Coronary artery (tissue), 2 donors: ENCODE data around the gene CRISP1.

ENCODE experiments used
- DNase-seq: peaks from one replicate; pipeline ENCODE4 v3.0.0-alpha.2; 2017; ENCODE audit warnings: low spot score
- H3K27ac ChIP-seq, 2 donors: fragments of 200-600 bp; sonication (generic); one replicate each; pipeline ENCODE4 v1.5.1; 2016 to 2019
- H3K4me3 ChIP-seq: fragments of 200-600 bp; sonication (generic); 2 replicates; pipeline ENCODE4 v1.5.1; 2016; ENCODE audit warnings: mild to moderate bottlenecking, moderate library complexity
- TF ChIP-seq, protein P1 (sequence below): fragments of 200-600 bp; sonication (generic); IDR thresholded peaks from one replicate; pipeline ENCODE4 v1.5.1; 2019; ENCODE audit warnings: antibody characterized with exemption

CRISP1 gene

DNA sequence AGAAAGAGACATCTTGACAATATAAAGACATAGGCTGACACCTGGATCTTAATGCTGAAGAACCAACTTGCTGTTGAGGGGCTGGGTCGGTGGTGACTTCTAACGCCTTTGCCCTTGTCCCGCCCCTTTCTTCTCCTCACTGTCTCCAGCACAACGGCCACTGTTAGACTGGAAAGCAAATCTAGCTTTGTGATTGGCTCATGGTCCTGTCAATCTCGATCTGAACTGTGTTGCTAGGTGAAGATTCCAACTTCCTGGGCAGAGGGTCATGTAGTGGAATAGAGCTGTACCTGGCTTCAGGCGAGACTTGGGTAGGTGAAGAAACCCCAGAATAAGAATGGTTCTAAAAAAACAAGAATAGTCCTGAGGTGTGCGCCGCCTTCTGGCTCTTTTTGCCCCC lies 79.2 kb downstream of the CRISP1 start, which contains the start of gene PGK2:
TSS of gene PGK2 (minus strand) at position 110 of the 400 bp plus-strand sequence. CDS start at position 12, 98 bp downstream.
- DNase-seq = no peak
- Histone ChIP-seq H3K4me3 (no peak within 1 kb of the TSS), H3K27ac (no peak within 1 kb of the TSS)
- TF ChIP-seq, protein P1, sequence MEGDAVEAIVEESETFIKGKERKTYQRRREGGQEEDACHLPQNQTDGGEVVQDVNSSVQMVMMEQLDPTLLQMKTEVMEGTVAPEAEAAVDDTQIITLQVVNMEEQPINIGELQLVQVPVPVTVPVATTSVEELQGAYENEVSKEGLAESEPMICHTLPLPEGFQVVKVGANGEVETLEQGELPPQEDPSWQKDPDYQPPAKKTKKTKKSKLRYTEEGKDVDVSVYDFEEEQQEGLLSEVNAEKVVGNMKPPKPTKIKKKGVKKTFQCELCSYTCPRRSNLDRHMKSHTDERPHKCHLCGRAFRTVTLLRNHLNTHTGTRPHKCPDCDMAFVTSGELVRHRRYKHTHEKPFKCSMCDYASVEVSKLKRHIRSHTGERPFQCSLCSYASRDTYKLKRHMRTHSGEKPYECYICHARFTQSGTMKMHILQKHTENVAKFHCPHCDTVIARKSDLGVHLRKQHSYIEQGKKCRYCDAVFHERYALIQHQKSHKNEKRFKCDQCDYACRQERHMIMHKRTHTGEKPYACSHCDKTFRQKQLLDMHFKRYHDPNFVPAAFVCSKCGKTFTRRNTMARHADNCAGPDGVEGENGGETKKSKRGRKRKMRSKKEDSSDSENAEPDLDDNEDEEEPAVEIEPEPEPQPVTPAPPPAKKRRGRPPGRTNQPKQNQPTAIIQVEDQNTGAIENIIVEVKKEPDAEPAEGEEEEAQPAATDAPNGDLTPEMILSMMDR = no peak

DNA sequence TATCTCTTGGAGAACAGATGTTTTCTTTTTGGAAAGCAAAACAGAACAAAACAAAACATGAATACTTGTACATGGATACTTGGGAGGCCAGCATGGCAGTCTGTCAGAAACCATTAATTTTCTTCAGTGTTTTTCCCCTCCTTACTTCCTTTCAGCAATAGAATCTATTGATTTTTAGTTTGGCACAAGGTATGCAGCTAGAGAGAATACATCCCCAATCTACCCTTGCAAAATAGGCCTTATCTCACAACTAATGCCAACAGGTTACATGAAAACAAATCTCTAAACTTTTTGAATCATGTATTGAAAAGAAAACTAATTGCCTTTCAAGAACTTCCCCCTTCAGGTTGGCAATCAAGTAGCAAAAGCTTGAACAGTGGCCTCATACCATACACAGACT lies 82.1 kb downstream of the CRISP1 start:
- TF ChIP-seq, protein P1 = no peak

More for the DNA sequence above, 82.1 kb downstream of the CRISP1 start:
- H3K27ac ChIP-seq = no peak overlapping the region
- no peak for DNase-seq
- no peak overlapping the region for H3K4me3 ChIP-seq
